ENCODE data around the gene ERGIC3. TPM values are rescaled to one million over a fixed set of nuclear protein-coding genes. Genes with fewer than 3 reads are reported as not detected.

Gene ERGIC3
- total RNA-seq, 2 donors from 2014 or later: 99.9 to 155 TPM

DNA sequence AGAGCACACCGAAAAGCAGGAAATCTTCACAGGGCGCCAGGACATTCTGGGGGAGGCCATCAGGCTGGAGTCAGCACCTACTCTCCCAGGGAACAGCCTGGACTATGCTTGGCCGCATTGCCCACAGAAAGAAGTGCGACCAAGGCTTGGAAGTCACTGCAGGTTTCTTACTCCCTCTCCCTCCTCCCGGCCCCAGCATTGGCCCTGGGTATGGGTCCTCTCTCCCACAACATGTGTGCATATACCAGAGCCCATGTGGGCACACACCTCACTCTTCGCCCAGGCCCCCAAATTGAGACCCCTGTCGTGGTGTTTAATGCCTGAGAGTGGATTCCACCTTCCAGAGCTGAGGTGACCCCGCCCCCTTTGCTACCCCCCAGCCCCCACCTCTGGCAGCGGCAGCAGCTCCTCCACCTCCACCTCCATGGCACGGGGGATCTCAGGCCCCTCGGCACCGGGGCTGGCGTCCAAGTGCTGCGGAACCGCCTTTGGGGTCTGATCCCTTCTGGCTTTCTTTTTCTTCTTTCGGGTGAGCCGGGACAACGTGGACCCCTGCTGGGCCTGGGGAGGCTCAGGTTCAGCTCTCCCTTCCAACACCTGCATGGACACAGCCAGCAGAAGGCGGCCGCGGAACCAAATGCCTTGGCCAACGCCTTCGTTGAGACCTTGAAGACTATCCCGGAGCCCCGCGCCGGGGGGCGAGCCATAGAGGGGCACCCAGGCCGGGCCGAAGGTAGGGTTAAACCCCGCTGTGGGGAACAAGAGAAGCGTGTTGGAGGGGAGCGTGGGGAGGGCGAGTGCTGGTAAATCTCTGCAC, 58.5 kb downstream of the ERGIC3 start:
- TF ChIP-seq, protein P1, sequence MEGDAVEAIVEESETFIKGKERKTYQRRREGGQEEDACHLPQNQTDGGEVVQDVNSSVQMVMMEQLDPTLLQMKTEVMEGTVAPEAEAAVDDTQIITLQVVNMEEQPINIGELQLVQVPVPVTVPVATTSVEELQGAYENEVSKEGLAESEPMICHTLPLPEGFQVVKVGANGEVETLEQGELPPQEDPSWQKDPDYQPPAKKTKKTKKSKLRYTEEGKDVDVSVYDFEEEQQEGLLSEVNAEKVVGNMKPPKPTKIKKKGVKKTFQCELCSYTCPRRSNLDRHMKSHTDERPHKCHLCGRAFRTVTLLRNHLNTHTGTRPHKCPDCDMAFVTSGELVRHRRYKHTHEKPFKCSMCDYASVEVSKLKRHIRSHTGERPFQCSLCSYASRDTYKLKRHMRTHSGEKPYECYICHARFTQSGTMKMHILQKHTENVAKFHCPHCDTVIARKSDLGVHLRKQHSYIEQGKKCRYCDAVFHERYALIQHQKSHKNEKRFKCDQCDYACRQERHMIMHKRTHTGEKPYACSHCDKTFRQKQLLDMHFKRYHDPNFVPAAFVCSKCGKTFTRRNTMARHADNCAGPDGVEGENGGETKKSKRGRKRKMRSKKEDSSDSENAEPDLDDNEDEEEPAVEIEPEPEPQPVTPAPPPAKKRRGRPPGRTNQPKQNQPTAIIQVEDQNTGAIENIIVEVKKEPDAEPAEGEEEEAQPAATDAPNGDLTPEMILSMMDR (IDR thresholded peaks at IDR 0.05): no peak
- Histone ChIP-seq H3K4me3 (peak overlapping the region; percentile 20 to 51), H3K27me3 (no peaks in the 10 kb centered on the region), H3K36me3 (no peaks in the 10 kb centered on the region), H3K4me1 (peaks cover 0 to 20% of the 10 kb centered on the region in 2 donors), H3K9me3 (no peaks in the 10 kb centered on the region), H3K27ac (no peak overlapping the region)
- DNase-seq (ENCODE audit: low spot score): no peak

DNA sequence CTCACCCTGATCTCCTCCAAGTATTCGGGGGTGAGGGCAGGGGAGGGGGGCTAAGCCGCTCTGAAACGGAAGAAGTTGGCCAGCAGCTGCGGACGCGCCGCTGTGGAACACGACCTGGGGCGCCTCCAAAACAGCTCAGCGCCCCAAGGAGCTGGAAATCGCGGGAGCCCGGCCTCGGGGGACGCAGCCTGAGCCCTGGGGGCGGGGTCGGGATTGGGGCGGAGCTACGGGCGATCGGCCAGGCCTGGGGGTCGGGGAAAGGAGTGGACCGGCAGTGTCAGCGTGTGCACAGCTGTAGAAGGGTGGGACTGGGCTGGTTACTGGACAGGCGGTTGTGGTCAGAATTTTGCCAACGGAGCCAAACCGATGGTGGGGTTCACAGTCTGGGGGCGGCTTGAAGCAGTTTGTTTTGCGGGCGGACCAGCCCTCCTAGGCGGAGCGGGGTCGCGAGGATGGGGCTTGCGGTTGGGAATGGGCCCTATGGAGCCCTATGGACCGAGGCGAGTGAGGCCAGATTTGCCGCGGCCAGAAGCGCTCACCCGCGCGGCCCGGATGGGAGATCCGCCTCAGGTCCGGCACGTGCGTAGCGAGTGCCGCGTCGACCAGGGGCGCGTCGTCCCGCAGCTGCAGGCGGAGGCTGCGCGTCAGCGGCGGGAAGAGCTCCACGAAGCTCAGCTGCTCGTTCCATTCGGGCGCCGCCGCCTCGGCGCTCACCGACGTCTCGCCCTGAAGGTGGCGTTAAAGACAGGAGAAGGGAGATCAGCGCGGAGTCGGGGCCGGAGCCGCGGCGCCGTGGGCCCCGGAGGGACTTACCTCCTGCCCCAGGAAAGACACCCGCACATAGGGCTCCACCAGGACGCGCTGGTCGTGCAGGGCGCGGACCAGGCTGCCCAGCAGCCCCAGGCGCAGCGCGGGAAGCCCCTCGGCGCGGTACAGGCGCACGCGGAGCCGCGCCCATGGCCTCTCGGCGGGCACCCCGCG, 59.4 kb downstream of the ERGIC3 start:
- TF ChIP-seq, protein P1 (IDR thresholded peaks at IDR 0.05): peak in 1 of 2 donors; percentile 66
- peak; percentile 72 for DNase-seq (ENCODE audit: low spot score)
- Histone ChIP-seq H3K36me3 (no peaks in the 10 kb centered on the region), H3K27me3 (no peaks in the 10 kb centered on the region), H3K27ac (no peak overlapping the region), H3K9me3 (no peaks in the 10 kb centered on the region), H3K4me1 (peaks cover 0 to 20% of the 10 kb centered on the region in 2 donors), H3K4me3 (peak overlapping the region; percentile 20 to 51)

DNA sequence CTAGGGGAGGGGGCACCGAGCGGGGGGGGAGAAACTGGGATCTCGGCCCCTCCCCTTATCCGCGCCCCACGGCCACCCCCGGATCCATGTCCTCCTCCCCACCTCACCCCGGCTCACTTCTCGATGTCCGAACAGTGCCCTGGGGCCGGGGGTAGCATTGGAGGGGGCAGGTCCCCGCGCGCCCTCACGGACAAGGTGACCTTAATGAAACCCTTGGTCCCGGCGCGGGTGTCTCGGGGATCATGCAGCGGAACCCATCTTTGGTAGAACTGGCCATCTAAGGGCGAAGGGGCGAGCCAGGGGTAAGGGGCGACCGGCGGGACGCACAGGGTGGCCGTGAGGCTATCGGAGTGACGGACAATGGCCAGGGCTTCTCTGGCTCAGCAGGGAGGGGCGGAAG, 60.1 kb downstream of the ERGIC3 start:
- TF ChIP-seq, protein P1 (IDR thresholded peaks at IDR 0.05): no peak
- DNase-seq (ENCODE audit: low spot score): no peak
- Histone ChIP-seq H3K9me3 (no peaks in the 10 kb centered on the region), H3K27me3 (no peaks in the 10 kb centered on the region), H3K27ac (no peak overlapping the region), H3K4me3 (peak overlapping the region; percentile 20 to 51), H3K4me1 (peaks cover 0 to 20% of the 10 kb centered on the region in 2 donors), H3K36me3 (no peaks in the 10 kb centered on the region)

DNA sequence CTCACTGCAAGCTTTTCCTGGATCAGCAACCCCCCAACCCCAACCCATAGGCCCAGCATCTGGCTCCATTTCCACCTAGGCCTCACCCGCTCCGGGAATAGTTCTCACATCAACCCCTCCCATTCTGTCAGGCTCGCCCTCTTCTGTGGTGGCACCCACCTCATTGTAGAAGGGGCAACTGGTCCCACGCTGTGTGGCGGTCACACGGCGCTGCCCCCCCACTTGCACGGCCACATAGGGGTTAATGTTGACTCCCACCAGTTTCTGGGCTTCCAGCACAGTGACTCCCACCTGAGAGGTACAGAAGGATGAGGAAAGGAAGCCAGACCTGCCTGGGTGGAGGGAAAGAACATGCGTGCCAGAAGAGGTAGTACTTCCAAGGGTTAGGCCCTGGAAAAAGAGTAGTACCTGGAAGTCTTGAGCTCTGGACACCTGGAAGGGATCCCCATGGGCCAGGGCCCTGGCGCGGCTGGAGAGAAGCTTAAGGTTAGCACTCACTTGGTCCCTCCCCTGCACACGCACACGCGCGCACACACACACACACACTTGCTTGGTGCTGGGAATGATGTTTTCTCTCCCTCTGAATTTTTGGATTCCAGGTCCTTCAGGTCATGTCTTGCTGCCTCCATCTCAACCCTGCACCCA, 61.1 kb downstream of the ERGIC3 start:
- no peaks in the 10 kb centered on the region for H3K36me3 ChIP-seq
- H3K27ac ChIP-seq: no peak overlapping the region
- no peak overlapping the region for H3K4me3 ChIP-seq
- H3K27me3 ChIP-seq: no peaks in the 10 kb centered on the region
- no peak for DNase-seq (ENCODE audit: low spot score)
- TF ChIP-seq, protein P1 (IDR thresholded peaks at IDR 0.05): no peak
- peaks cover 0 to 20% of the 10 kb centered on the region in 2 donors for H3K4me1 ChIP-seq
- no peaks in the 10 kb centered on the region for H3K9me3 ChIP-seq

DNA sequence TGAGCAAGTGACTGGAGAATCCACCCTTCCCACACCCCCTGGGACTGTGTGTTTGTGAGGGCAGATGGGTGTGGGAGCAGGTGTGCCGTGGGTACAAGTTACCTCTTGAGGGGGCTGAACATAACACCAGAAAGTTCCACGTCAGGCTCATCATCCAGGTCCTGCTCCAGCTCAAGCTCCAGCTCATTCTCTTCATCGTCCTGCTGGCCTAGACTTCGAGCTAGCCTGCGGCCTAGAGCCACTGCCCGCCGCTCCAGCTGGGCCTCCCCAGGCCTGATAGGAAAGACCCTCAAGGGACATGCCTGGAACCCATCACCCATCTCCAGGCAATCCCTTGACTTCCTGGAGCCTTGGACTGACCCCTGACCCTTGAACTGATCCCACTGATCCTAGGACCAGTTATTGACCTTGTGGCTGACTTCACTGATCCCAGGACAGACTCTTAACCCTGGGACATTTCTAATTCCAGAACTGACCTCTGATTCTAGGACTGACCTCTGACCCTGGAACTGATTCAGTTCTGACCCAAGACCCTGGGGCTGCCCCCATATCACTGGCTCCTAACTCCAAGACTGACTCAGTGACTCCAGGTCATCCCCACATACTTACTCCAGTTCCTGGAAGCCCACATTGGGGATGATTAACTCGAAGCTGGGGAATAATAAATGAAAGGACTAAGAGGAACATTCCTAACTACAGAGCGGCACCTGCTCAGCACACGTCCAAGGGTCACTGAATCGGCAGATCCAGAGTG, 62.0 kb downstream of the ERGIC3 start:
- DNase-seq (ENCODE audit: low spot score): no peak
- H3K36me3 ChIP-seq: no peaks in the 10 kb centered on the region
- H3K4me3 ChIP-seq: no peak overlapping the region
- TF ChIP-seq, protein P1 (IDR thresholded peaks at IDR 0.05): no peak
- no peaks in the 10 kb centered on the region for H3K27me3 ChIP-seq
- H3K27ac ChIP-seq: no peak overlapping the region
- H3K4me1 ChIP-seq: peaks cover 0 to 20% of the 10 kb centered on the region in 2 donors
- H3K9me3 ChIP-seq: no peaks in the 10 kb centered on the region

Measured in right atrium auricular region (tissue), 2 donors.